Thoracic aorta (tissue), 2 donors: ENCODE measurements around the gene RIN1. TPM values are rescaled to one million over a fixed set of nuclear protein-coding genes. Genes with fewer than 3 reads are reported as not detected.
A peak's percentile ranks its signal among the peaks of the same experiment; 100 is the strongest.

Experiments used
- ATAC-seq: fragments of 150-250 bp; one replicate; pipeline ENCODE4 v1.8.0; 2017; ENCODE audit warnings: low read depth; ENCODE audit not compliant: insufficient number of reproducible peaks, low FRiP score
- DNase-seq: peaks from one replicate; pipeline ENCODE4 v3.0.0-alpha.2; 2020; ENCODE audit warnings: low spot score
- H3K27ac ChIP-seq, 2 donors: fragments of 200-600 bp; sonication (generic); 1 replicate in 1 of 2; 2 replicates in 1 of 2; pipeline ENCODE4 v1.5.1; 2016; ENCODE audit warnings: mild to moderate bottlenecking in 2 of 2, moderate library complexity in 2 of 2
- H3K27me3 ChIP-seq: fragments of 200-600 bp; sonication (generic); replicated peaks from 2 replicates; pipeline ENCODE4 v1.6.0; 2016; ENCODE audit warnings: mild to moderate bottlenecking; ENCODE audit not compliant: insufficient read depth
- H3K36me3 ChIP-seq: fragments of 200-600 bp; sonication (generic); one replicate; pipeline ENCODE4 v1.5.1; 2016
- H3K4me1 ChIP-seq, 2 donors: fragments of 200-600 bp; sonication (generic); 1 replicate in 1 of 2; 2 replicates in 1 of 2; pipeline versions ENCODE4 v1.5.1 to v1.6.0; 2016; ENCODE audit warnings: low read depth in 2 of 2, mild to moderate bottlenecking in 1 of 2; ENCODE audit not compliant: control insufficient read depth in 1 of 2
- H3K4me3 ChIP-seq: fragments of 200-600 bp; sonication (generic); 2 replicates; pipeline ENCODE4 v1.5.1; 2016; ENCODE audit warnings: mild to moderate bottlenecking
- H3K9me3 ChIP-seq: fragments of 200-600 bp; sonication (generic); 2 replicates; pipeline ENCODE4 v1.5.1; 2016
- total RNA-seq, 2 donors: library from RNA; depleted of rRNA; stranded (reverse); fragments of >200 nt; gene quantifications; one replicate each; pipeline versions ENCODE4 v1.1.0 to v1.2.3, GENCODE V29; 2016
- TF ChIP-seq, protein P1 (sequence below): fragments of 200-600 bp; sonication (generic); IDR thresholded peaks from one replicate; pipeline ENCODE4 v1.5.1; 2019; ENCODE audit warnings: antibody characterized with exemption

Gene RIN1
- total RNA-seq, 2 donors from 2014 or later: 7.7 to 7.8 TPM

DNA sequence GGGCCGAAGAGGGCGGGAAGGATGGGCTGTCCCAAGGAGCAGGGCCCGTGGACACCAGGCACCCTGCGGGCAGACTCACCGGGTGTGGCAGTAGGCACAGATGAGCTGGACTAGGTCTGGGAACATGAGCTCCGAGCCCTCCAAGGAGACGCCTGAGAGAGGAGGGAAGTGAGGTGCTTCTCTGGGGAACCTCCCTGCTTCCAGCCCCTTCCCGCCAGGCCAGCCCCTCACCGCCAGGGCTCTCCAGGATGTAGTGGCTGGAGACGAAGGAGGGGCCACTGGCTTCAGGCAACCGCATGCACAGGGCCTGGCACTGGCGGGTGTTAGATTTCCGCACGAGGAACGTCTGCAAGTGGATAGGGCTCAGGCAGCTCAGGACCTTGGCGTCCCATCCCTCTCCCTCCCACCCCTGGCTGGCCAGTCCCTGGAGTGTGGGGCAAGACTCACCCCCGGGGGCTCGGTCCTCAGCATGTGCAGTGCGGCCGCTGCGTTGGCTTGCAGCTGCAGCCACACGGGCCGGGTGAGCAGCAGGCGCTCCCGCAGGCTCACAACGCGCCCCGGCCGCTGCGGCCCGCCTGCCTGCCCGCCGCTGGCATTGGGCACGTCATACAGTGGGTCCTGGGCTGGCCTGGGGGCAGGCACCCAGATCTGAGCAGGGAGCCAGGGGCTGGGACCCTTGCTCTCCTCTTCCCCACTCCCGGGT lies 552 bp downstream of the RIN1 start:
- Histone ChIP-seq H3K27ac (peak overlapping the region; percentile 10 to 55), H3K4me1 (peaks cover 13 to 20% of the 10 kb centered on the region in 2 donors), H3K36me3 (peaks cover 18% of the 10 kb centered on the region), H3K9me3 (no peaks in the 10 kb centered on the region), H3K27me3 (no peaks in the 10 kb centered on the region), H3K4me3 (peak overlapping the region; percentile 83)
- no peak for DNase-seq
- TF ChIP-seq, protein P1, sequence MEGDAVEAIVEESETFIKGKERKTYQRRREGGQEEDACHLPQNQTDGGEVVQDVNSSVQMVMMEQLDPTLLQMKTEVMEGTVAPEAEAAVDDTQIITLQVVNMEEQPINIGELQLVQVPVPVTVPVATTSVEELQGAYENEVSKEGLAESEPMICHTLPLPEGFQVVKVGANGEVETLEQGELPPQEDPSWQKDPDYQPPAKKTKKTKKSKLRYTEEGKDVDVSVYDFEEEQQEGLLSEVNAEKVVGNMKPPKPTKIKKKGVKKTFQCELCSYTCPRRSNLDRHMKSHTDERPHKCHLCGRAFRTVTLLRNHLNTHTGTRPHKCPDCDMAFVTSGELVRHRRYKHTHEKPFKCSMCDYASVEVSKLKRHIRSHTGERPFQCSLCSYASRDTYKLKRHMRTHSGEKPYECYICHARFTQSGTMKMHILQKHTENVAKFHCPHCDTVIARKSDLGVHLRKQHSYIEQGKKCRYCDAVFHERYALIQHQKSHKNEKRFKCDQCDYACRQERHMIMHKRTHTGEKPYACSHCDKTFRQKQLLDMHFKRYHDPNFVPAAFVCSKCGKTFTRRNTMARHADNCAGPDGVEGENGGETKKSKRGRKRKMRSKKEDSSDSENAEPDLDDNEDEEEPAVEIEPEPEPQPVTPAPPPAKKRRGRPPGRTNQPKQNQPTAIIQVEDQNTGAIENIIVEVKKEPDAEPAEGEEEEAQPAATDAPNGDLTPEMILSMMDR: no peak
- no peak for ATAC-seq

DNA sequence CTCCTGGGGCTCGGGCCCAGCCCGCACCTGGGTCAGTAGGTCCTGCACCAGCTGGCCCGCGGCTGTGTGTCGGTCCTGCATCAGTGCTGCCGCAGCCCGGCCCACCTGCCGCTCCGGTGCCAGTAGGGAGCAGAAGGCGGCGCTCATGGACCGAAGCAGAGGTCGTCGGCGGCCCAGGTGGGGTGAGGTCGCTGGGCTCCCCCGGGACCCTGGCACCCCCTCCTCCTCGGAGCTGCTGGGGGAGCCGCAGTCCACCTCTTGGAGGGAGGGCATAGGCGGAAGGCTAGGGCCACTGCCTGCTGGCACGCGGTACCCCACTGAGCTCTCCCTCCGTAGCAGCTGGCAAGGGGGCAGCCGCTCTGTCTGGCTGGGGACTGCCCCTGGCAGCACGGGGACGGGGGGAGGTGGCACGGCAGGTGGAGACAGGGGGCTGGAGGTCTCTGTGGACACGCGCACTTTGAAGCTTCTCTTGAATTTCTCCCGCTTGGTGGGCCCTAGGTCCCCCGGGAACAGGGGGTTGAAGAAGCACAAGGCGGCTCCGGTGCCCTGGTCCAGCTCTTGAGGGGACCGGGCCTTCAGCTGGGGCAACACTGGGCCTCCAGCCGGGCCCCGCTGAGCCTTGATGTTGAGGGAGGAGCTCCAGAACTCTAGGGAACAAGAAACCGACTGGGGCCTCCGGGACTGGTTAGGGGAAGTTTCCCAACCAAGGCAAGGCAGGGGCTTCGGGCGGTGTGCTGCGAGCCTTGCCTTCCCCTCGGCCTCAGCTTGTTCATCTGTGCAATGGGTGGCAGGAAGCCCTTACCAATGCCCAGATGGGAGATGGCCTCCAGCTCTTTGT lies 1.4 kb downstream of the RIN1 start:
- H3K27ac ChIP-seq: no peak overlapping the region
- peak overlapping the region; percentile 83 for H3K4me3 ChIP-seq
- DNase-seq (no peak), ATAC-seq (no peak)
- H3K27me3 ChIP-seq: no peaks in the 10 kb centered on the region
- no peaks in the 10 kb centered on the region for H3K9me3 ChIP-seq
- TF ChIP-seq, protein P1: no peak
- peaks cover 13 to 20% of the 10 kb centered on the region in 2 donors for H3K4me1 ChIP-seq
- H3K36me3 ChIP-seq: peaks cover 10% of the 10 kb centered on the region

DNA sequence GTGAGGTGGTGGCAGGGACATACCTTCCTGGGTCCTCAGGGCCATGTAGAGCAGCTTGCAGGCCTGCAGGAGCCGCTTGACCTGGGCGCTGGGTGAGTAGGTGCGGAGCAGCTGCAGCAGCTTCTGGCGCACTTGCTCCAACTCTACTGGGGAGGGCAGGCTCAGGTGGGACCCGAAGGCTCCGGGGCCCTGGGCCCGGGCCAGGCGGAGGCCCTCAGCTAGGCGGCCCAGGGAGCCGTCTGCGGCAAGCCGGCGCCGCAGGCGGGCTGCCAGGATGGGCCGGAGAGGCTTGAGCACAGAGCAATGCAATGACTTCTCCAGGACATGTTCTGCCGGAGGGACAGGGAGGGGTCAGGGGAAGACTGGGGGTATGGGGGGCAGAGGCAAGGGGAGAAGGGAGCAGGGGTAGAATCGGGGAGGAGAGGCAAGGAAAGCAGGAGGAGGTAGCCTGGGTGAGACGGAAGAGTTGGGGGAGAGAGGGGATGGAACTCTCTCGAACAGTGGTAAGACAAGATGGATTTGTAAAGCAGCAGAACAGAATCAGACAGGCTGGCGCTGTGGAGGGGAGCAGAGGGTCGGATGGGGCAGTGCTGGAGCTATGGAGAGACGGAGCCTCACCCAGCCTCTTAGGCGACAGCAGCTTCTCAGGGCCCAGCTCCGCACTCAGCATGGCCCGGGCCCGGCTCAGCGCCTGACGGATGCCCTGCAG lies 2.2 kb downstream of the RIN1 start:
- Histone ChIP-seq H3K36me3 (peaks cover 8% of the 10 kb centered on the region), H3K4me1 (peaks cover 13 to 20% of the 10 kb centered on the region in 2 donors), H3K9me3 (no peaks in the 10 kb centered on the region), H3K27ac (no peak overlapping the region), H3K4me3 (no peak overlapping the region), H3K27me3 (no peaks in the 10 kb centered on the region)
- TF ChIP-seq, protein P1: no peak
- no peak for ATAC-seq
- no peak for DNase-seq

DNA sequence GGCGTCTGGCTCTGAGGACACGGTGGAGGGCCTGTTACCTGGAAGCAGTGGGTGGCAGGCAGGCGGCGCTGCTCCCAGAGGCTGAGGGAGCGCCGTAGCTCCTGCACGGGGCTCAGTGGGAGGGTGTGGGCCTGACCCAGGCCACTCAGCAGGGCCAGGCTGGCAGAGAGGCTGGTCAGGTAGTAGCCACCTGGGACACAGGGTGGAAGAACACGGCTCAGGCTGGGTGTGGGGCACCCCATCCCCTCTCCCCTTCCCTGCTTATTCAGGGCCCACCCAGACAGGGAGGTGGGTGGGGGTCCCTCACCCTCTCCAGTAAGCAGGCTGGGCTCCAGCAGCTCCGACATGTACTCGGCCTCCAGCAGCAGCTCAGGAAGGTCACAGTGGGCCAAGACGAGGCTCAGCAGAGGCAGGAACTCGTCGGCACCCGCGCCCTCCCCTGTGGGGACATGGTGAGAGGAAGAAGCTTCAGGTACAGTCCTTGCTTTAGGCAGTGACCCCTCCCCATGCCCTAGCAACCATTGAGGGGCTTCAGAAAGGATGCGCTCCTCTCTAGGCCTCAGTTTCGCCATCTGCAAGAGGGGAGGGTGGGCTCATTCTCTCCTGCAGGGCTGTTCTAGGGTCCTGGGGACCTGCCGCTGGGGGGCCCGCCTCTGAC lies 2.9 kb downstream of the RIN1 start:
- Histone ChIP-seq H3K27ac (no peak overlapping the region), H3K4me1 (peaks cover 13 to 27% of the 10 kb centered on the region in 2 donors), H3K4me3 (no peak overlapping the region), H3K9me3 (no peaks in the 10 kb centered on the region), H3K36me3 (peaks cover under 1% of the 10 kb centered on the region), H3K27me3 (no peaks in the 10 kb centered on the region)
- TF ChIP-seq, protein P1: no peak
- DNase-seq (no peak), ATAC-seq (no peak)
